ENCODE data around the gene TSNAX.

DNA sequence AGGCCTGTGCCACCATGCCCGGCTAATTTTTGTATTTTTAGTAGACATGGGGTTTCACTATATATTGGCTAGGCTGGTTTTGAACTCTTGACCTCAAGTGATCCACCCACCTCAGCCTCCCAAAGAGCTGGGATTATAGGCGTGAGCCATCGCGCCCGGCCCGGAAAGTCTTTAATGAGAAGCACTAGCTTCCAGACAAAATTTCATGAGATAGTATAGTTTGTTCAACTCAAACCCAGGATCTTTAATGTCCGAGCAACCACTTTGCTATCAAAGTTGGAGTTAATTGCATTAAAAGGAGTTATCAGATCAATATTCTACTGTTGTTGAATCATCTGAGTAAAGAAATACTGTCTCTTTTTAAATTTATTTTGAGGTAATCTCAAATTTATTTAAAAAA, 4.8 kb downstream of the TSNAX start:
- TF ChIP-seq POLR2A (IDR thresholded peaks at IDR 0.05): no peak
- TF ChIP-seq CTCF (IDR thresholded peaks at IDR 0.05): no peak
- no peak for TF ChIP-seq EP300 (IDR thresholded peaks at IDR 0.05)
